ENCODE data around the gene APBA2.

DNA sequence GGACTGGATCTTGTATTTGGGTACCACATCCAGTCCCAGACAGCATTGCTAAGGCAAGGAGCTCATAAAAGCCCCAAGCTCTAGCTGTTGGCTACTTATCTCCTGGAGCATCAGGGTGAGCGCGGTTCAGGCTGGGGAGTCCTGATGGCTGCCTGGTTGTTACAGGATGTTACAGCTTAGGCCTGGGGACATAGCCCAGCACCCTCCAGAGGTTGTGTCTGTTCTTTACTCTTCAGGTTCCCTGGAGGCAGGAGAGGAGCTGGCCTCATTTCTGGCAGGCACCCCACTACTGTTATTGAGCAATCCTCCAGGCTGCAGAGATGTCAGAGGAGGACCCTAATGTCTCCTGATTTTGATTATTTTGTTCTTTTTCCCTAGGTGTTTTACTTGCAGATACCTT is 26.6 kb downstream of the APBA2 start:
- TF ChIP-seq POLR2AphosphoS5 (IDR thresholded peaks at IDR 0.05; ENCODE audit: low read depth, low read length) = no peak
- TF ChIP-seq EP300 (IDR thresholded peaks at IDR 0.05; ENCODE audit: low read depth in 2 of 2, low read length in 2 of 2) = no peak
- TF ChIP-seq EP300 (CRISPR knock-in tag; IDR thresholded peaks at IDR 0.05; ENCODE audit: borderline replicate concordance) = no peak
- no peak for TF ChIP-seq HCFC1 (IDR thresholded peaks at IDR 0.05; ENCODE audit: low read depth, low read length)

All from HepG2 (cell line).